NAMALWA (cell line): ENCODE results near the gene FRMD6.

Experiments used
- DNase-seq: peaks from one replicate; pipeline ENCODE4 v3.0.0-alpha.2; 2015; ENCODE audit warnings: low spot score

FRMD6 gene

GRCh38 chr14:51651388-51652167 lies at the start of gene FRMD6:
Gene FRMD6, plus strand, starts transcription at chr14:51651910. Its CDS starts 37,927 bp downstream, at chr14:51689837.
- peak; percentile 77 for DNase-seq

GRCh38 chr14:51602310-51602709 lies 49.4 kb upstream of the FRMD6 start:
- no peak for DNase-seq

- DNase-seq, result no peak
Observed at GRCh38 chr14:51603495-51603894, 48.2 kb upstream of the FRMD6 start.

- no peak for DNase-seq
Observed at GRCh38 chr14:51604073-51604472, 47.6 kb upstream of the FRMD6 start.

- no peak for DNase-seq
Observed at GRCh38 chr14:51605575-51605974, 46.1 kb upstream of the FRMD6 start.

GRCh38 chr14:51607711-51608110 lies 44.0 kb upstream of the FRMD6 start:
- no peak for DNase-seq

DNA sequence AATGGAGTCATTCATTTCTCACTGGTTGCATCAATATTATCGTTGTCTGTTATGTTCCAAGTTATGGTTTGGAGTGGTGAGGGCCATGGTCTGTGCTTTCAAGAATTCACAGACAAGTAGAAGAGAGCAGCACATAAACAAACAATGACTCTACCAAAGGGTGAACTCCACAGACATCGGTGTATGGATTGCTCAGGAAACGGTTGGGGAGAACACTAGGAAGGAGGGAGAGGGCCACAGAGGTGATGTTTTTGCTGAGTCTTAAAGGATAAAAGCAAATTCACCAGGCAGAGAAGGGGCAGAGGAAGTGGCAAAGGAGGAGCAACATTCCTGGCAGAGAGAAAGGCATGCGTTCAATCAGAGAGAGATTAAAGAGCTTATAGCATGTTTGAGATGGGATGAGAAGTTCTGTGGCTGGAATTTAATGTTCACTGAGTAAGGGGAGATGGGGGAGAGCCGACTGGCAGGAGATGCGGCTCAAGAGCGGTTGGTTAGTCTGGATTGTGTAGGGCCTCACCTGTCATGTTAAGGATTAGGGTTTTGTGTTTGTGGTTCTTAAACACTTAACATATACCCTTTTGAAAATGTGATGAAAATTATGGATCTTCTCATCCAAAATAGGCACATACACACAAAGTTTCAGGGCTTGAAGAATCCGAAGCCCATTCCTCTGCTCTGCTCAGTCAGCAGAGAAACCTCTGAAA lies 42.3 kb upstream of the FRMD6 start:
- DNase-seq, result no peak

DNA sequence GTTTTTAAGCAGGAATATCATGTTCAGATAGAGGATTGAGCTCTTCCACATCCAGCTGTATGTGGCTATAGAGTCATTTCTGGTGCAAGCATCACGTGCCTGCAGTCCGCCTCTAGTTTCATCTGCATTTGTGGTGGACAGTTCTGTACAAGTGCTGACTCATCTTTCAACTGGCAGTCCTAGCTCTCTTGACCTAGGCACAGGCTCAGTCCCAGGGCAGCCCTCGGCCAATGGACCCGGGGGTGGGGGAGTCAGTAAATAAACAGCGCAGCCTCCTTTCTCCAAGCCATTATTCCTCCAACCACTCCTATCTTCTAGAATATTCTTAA lies 41.8 kb upstream of the FRMD6 start:
- DNase-seq, result no peak

GRCh38 chr14:51610771-51611170 lies 40.9 kb upstream of the FRMD6 start:
- no peak for DNase-seq

DNA sequence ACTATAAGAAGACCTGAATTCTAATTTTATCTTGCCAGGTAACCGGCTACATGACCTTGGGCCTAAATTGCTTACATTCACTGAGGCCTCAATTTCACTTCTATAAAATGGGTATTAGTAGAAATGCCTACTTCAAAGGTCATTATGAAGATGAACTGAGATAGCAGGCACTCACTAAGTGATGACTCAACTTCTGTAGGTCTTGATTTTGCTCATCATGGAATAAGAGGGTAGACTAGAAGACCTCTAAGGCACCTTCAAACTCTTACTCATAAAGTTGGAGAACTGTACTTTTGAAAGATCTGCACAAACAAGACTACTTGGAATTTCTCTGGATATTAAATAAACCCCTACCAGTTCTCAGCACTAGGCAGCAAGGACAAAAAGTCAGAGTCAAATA lies 39.3 kb upstream of the FRMD6 start:
- no peak for DNase-seq

DNA sequence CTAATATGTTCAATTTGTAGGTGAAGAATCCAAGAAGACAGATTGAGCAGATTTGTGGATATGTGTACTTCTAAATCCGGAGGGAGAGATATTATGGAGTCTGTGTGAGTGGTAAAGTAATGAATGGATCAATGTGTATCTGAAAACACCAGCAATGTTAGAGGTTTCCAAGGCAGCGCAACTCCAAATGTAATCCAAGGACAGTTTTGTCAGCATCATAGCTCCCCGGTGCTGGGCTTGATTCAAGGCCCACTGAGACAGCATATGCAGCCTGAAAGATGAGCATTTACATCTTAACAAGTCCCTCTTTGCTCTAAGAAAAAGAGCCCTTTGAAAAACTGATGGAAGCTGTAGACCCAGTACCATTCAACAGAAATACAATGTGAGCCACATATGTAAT lies 38.3 kb upstream of the FRMD6 start:
- DNase-seq, result no peak

DNA sequence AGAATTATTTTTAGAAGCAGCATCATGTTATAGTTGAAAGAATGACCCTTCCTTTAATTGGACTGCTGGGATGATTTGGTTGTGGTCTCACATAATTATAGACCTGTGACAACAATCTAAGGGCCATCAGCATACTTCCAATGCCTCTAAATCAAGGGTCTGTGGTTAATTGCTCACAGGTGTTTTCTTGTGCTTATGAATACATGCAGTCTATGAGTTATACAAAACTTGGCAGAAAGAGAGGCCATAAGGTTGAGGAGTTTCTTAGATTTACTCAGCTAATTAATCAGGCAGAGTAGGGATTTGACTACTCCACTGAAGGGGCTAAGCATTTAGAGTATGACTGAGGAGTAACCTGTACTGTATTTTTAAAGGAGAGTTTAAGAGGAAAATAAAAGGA lies 37.0 kb upstream of the FRMD6 start:
- DNase-seq, result no peak

DNA sequence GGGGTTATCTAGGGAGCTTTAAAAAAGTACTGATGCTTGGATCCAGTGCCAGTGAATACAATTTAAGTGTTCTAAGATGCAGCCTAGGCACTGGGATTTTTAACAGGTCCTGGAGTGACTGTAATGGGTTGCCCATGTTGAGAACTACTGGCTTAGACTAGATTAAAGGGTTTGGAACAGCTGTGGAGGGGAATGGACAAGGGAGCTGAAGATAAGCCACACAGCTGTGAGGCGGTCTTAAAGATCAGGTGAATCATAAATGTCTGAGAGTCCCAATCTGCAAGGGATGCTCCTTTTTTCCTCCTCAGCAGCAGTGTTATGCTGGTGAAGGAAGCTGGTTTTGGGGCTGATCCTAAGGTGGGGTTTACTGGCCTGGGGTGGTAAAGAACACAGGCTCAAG lies 35.5 kb upstream of the FRMD6 start:
- DNase-seq, result no peak

- DNase-seq, result no peak
Observed at GRCh38 chr14:51616724-51617409, 34.8 kb upstream of the FRMD6 start.

GRCh38 chr14:51619561-51619960 lies 32.1 kb upstream of the FRMD6 start:
- DNase-seq, result no peak

DNA sequence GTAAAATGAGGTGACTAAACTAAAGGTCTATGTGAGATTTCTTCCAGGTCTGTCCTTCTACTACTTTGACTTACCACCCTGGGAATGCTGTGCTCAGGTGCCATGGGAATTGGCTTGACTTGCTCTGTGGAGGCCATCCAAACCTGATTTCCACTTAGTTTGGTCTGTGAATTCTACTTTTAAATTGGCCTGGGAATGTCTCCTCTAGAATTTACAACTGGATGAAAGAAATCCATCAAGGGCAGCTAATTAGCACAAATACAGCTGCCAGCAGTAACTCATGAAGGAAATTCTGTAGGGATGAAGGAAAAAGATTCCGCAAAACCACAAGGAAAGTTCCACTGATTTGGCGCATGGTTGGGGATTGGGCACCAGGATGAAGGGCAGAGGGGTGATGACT lies 31.7 kb upstream of the FRMD6 start:
- no peak for DNase-seq

DNA sequence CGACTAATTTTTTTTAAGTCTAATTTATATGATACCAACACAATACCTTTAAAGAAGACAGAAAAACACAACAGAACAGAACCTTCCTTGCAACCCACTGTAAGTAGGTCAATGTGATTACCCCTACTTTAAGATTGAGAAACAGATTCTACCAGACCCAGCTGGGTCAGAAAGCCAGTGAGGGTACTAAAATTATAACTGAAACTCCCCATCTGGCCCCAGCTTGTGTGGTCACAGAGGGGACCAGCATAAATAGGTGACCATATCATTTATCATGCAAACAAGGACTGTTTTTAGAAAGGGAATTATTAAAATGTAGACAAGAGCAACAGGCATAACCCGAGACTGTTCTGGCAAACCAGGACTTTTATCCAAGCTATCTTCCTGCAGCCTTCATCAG lies 30.1 kb upstream of the FRMD6 start:
- no peak for DNase-seq

- DNase-seq, result no peak
Observed at GRCh38 chr14:51622376-51622775, 29.3 kb upstream of the FRMD6 start.

- no peak for DNase-seq
Observed at GRCh38 chr14:51624955-51625569, 26.6 kb upstream of the FRMD6 start.

- no peak for DNase-seq
Observed at GRCh38 chr14:51626185-51626584, 25.5 kb upstream of the FRMD6 start.

GRCh38 chr14:51626788-51627187 lies 24.9 kb upstream of the FRMD6 start:
- DNase-seq, result no peak

GRCh38 chr14:51627313-51627712 lies 24.4 kb upstream of the FRMD6 start:
- DNase-seq, result no peak

- DNase-seq, result no peak
Observed at GRCh38 chr14:51628238-51628637, 23.5 kb upstream of the FRMD6 start.
